Measurements from ENCODE around the gene EIF3B.
A peak's percentile ranks its signal among the peaks of the same experiment; 100 is the strongest.
"Not testable (repeated sequence)": the region's sequence is repeated elsewhere in the genome, so short reads cannot be mapped to it uniquely, and the experiment has no call there.

EIF3B gene

GRCh38 chr7:2350055-2350454 lies 4.6 kb upstream of the EIF3B start:
- DNase-seq, result no peak

GRCh38 chr7:2350861-2351260 lies 3.8 kb upstream of the EIF3B start:
- DNase-seq, result no peak

GRCh38 chr7:2353113-2353935 lies 1.3 kb upstream of the EIF3B start:
- no peak for DNase-seq

GRCh38 chr7:2353936-2354185 lies 766 bp upstream of the EIF3B start:
- DNase-seq, result peak in 4 of 6 experiments; percentile 78 to 98 (median 91)

- peak in 2 of 6 experiments; percentile 29 to 31 for DNase-seq
These were observed 495 bp downstream of the EIF3B start for GRCh38 chr7:2354939-2355704.

GRCh38 chr7:2355705-2356008 lies 1.0 kb downstream of the EIF3B start:
- DNase-seq, result no peak

GRCh38 chr7:2357165-2357564 lies 2.5 kb downstream of the EIF3B start:
- DNase-seq, result no peak

- no peak for DNase-seq
These were observed 2.9 kb downstream of the EIF3B start for GRCh38 chr7:2357571-2357970.

GRCh38 chr7:2358968-2359527 lies 4.4 kb downstream of the EIF3B start:
- no peak for DNase-seq

GRCh38 chr7:2359610-2360009 lies 5.0 kb downstream of the EIF3B start:
- DNase-seq, result no peak

- no peak for DNase-seq
These were observed 6.2 kb downstream of the EIF3B start for GRCh38 chr7:2360796-2361195.

- DNase-seq, result no peak
These were observed 7.9 kb downstream of the EIF3B start for GRCh38 chr7:2362385-2363088.

GRCh38 chr7:2369139-2369538 lies 14.5 kb downstream of the EIF3B start:
- DNase-seq, result no peak

- no peak for DNase-seq
These were observed 16.7 kb downstream of the EIF3B start for GRCh38 chr7:2371329-2371728.

- DNase-seq, result no peak
These were observed 18.1 kb downstream of the EIF3B start for GRCh38 chr7:2372724-2373123.

GRCh38 chr7:2373124-2373556 lies 18.5 kb downstream of the EIF3B start:
- no peak for DNase-seq

GRCh38 chr7:2373646-2374045 lies 19.0 kb downstream of the EIF3B start:
- no peak for DNase-seq

GRCh38 chr7:2374401-2374800 lies 19.8 kb downstream of the EIF3B start:
- DNase-seq, result no peak

GRCh38 chr7:2374830-2375728 lies 20.5 kb downstream of the EIF3B start:
- no peak for DNase-seq

- DNase-seq, result no peak
These were observed 21.9 kb downstream of the EIF3B start for GRCh38 chr7:2376351-2377154.

GRCh38 chr7:2377492-2377891 lies 22.9 kb downstream of the EIF3B start:
- DNase-seq, result not testable (repeated sequence)

GRCh38 chr7:2378125-2378524 lies 23.5 kb downstream of the EIF3B start:
- DNase-seq, result not testable (repeated sequence)

Measured in stimulated activated naive CD4-positive, alpha-beta T cell (primary cell).